Nephron progenitor cell (in vitro differentiated cells): ENCODE measurements around the gene CCN2.

Experiments used
- DNase-seq: peaks from one replicate; pipeline ENCODE4 v3.0.0; 2021
- H3K27ac Mint-ChIP-seq: 2 replicates; pipeline ENCODE4 v1.8.0; 2021; ENCODE audit warnings: mild to moderate bottlenecking, moderate library complexity, mixed read lengths
- H3K27me3 Mint-ChIP-seq: 2 replicates; pipeline ENCODE4 v1.8.0; 2021; ENCODE audit warnings: mild to moderate bottlenecking, low read depth, mixed read lengths; ENCODE audit not compliant: poor library complexity
- H3K36me3 Mint-ChIP-seq: 2 replicates; pipeline ENCODE4 v1.8.0; 2021; ENCODE audit warnings: low read depth, mixed read lengths
- H3K4me1 Mint-ChIP-seq: 2 replicates; pipeline ENCODE4 v1.8.0; 2021; ENCODE audit warnings: mixed read lengths
- H3K4me3 Mint-ChIP-seq: 2 replicates; pipeline ENCODE4 v1.8.0; 2021; ENCODE audit warnings: mild to moderate bottlenecking, moderate library complexity, mixed read lengths
- H3K9me3 Mint-ChIP-seq: 2 replicates; pipeline ENCODE4 v1.8.0; 2021; ENCODE audit warnings: mild to moderate bottlenecking, moderate library complexity, mixed read lengths
- TF ChIP-seq, protein P1 (sequence below): fragments of 200-600 bp; sonication (generic); IDR thresholded peaks from 2 replicates; pipeline ENCODE4 v1.5.0; 2021; ENCODE audit warnings: antibody characterized with exemption

The CCN2 gene

DNA sequence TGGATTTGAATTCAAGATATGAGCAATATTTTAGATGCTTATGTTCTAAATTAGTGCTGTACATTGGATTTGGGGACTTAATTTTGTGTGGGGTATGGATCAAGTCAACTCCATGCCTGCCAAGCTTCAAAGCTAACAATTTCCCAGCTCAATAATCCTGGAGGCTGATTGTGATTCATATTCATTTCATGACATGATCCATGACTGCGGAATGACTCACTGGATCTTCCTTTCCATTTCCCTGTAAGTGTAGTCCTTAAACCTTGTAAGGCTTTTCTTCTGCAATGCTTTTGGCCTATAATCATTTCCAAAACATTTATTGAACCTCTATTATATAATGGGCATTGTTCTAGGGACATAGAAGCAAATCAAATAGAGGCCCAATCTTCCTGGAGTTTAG, 44.7 kb upstream of the CCN2 start:
- Mint-ChIP-seq H3K36me3 (no peaks in the 10 kb centered on the region), H3K4me3 (no peak overlapping the region), H3K27me3 (no peaks in the 10 kb centered on the region), H3K9me3 (no peaks in the 10 kb centered on the region), H3K4me1 (no peaks in the 10 kb centered on the region), H3K27ac (no peak overlapping the region)
- TF ChIP-seq, protein P1, sequence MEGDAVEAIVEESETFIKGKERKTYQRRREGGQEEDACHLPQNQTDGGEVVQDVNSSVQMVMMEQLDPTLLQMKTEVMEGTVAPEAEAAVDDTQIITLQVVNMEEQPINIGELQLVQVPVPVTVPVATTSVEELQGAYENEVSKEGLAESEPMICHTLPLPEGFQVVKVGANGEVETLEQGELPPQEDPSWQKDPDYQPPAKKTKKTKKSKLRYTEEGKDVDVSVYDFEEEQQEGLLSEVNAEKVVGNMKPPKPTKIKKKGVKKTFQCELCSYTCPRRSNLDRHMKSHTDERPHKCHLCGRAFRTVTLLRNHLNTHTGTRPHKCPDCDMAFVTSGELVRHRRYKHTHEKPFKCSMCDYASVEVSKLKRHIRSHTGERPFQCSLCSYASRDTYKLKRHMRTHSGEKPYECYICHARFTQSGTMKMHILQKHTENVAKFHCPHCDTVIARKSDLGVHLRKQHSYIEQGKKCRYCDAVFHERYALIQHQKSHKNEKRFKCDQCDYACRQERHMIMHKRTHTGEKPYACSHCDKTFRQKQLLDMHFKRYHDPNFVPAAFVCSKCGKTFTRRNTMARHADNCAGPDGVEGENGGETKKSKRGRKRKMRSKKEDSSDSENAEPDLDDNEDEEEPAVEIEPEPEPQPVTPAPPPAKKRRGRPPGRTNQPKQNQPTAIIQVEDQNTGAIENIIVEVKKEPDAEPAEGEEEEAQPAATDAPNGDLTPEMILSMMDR: no peak
- no peak for DNase-seq

GRCh38 chr6:131992557-131992956, 41.4 kb upstream of the CCN2 start:
- Mint-ChIP-seq H3K36me3 (no peaks in the 10 kb centered on the region), H3K9me3 (no peaks in the 10 kb centered on the region), H3K4me1 (no peaks in the 10 kb centered on the region), H3K4me3 (no peak overlapping the region), H3K27me3 (no peaks in the 10 kb centered on the region), H3K27ac (no peak overlapping the region)
- TF ChIP-seq, protein P1: no peak
- no peak for DNase-seq

- TF ChIP-seq, protein P1: no peak
- Mint-ChIP-seq H3K27me3 (no peaks in the 10 kb centered on the region), H3K4me1 (no peaks in the 10 kb centered on the region), H3K36me3 (no peaks in the 10 kb centered on the region), H3K4me3 (no peak overlapping the region), H3K27ac (no peak overlapping the region), H3K9me3 (no peaks in the 10 kb centered on the region)
- DNase-seq: no peak
Observed at GRCh38 chr6:131989036-131989435, 37.9 kb upstream of the CCN2 start.

DNA sequence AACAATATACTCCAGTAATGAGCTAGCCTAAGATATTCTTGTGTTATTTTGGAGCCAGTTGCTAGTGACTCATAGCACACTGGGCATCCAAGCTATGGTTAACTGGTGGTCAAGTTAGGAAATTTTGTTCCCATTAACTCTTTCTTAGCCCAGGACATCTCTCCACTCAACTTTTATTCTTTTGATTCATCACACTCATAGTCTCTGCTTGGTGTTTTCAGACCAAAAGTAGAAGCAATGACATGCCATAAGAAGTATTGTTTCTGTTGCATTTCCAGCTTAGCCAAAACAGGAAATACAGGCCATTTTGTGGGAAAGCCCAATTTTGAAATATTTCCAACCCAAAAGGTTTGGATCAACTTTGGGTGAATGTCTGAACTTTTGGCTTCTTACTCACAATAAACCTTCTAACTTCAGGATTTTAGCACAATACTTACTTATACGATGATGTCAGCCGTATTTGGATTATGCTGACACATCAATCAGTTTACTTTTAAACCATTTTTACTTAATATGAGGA, 31.6 kb upstream of the CCN2 start:
- Mint-ChIP-seq H3K27me3 (no peaks in the 10 kb centered on the region), H3K36me3 (no peaks in the 10 kb centered on the region), H3K27ac (no peak overlapping the region), H3K4me1 (no peaks in the 10 kb centered on the region), H3K4me3 (no peak overlapping the region), H3K9me3 (no peaks in the 10 kb centered on the region)
- TF ChIP-seq, protein P1: no peak
- DNase-seq: no peak

DNA sequence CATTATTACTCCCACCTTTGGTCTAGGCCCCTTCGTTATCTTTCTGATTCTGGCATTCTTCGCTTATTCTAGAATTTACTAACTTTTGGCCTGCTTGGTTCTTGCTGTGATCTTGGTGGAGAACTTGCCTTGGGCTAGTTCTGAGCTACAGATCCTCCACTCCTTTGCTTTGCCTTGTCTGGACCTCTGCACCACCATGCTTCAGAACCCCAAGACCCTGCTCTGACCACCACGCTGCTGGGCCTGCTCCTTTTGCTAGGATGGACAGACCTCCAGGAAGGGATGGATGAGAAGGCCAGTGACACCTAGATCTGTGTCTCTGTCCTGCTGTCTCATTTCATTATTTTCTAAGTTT, 30.4 kb upstream of the CCN2 start:
- Mint-ChIP-seq H3K27ac (no peak overlapping the region), H3K9me3 (no peaks in the 10 kb centered on the region), H3K4me1 (no peaks in the 10 kb centered on the region), H3K27me3 (no peaks in the 10 kb centered on the region), H3K36me3 (no peaks in the 10 kb centered on the region), H3K4me3 (no peak overlapping the region)
- TF ChIP-seq, protein P1: no peak
- DNase-seq: no peak

DNA sequence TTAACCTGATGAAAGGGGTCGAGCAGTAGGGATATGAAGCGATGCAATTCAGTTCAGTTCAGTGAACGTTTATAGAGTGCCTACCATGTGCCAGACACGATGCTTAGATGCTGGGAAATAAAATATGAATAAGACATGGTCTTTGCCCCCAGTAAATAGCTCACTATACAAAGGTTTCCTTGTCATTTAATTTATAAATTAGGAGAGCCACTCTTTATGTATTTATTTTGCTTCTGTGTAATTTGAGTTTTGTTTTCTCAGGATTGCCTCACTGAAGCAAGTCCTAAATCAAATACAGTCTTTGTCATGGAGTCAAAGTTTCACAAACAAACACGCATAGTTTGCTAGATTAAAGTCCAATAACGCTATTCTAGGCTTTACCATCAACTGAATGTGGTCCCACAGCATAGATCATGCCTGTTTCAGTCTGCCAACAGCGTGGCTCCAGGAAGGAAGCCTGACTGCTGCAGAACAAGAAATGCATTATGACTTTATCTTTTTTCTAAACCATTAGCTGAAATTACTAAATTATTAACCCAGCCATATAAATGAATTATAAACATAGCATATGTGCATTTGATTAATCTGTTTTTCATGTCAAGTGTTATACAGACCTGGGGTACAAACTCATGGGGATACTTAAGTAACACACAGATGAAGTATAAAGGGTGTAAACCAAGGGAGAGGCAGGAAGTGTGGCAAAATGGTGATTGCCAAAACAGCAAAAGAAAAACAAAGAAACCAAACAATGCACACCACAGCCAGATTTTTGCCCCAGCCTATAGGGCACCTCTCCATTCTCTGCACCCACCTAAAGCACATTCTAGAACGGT, 29.8 kb upstream of the CCN2 start:
- no peaks in the 10 kb centered on the region for H3K4me1 Mint-ChIP-seq
- no peaks in the 10 kb centered on the region for H3K9me3 Mint-ChIP-seq
- TF ChIP-seq, protein P1: no peak
- no peaks in the 10 kb centered on the region for H3K27me3 Mint-ChIP-seq
- no peak for DNase-seq
- H3K27ac Mint-ChIP-seq: no peak overlapping the region
- no peak overlapping the region for H3K4me3 Mint-ChIP-seq
- H3K36me3 Mint-ChIP-seq: no peaks in the 10 kb centered on the region
